OCI-LY1 (cell line): ENCODE measurements around the gene SCNN1B.

ENCODE experiments used
- H2AFZ ChIP-seq: fragments of 200-600 bp; sonication (generic), shearing (Covaris generic); 2 replicates; pipeline ENCODE4 v1.6.0; 2014; ENCODE audit warnings: antibody characterized with exemption, mild to moderate bottlenecking, low read length
- H3F3A ChIP-seq: fragments of 200-600 bp; sonication (generic), shearing (Covaris generic); 2 replicates; pipeline ENCODE4 v1.6.0; 2014; ENCODE audit warnings: mild to moderate bottlenecking, antibody characterized with exemption, low read length, moderate library complexity; ENCODE audit not compliant: insufficient read depth
- H3K27ac ChIP-seq: fragments of 200-600 bp; sonication (generic); 2 replicates; pipeline ENCODE4 v1.5.1; 2014; ENCODE audit warnings: low read length, mixed run types, mild to moderate bottlenecking, low read depth; ENCODE audit not compliant: poor library complexity, severe bottlenecking
- H3K27me3 ChIP-seq: fragments of 200-600 bp; sonication (generic); 2 replicates; pipeline ENCODE4 v1.6.0; 2014; ENCODE audit warnings: antibody characterized with exemption, mild to moderate bottlenecking, low read length, moderate library complexity; ENCODE audit not compliant: insufficient read depth
- H3K36me3 ChIP-seq: fragments of 200-600 bp; sonication (generic); 2 replicates; pipeline ENCODE4 v1.6.1; 2014; ENCODE audit warnings: mild to moderate bottlenecking, antibody characterized with exemption, low read length, moderate library complexity, mixed read lengths; ENCODE audit not compliant: insufficient read depth
- H3K4me1 ChIP-seq: fragments of 200-600 bp; sonication (generic); 2 replicates; pipeline ENCODE4 v1.5.1; 2014; ENCODE audit warnings: mild to moderate bottlenecking, low read length, moderate library complexity; ENCODE audit not compliant: insufficient read depth, severe bottlenecking
- H3K4me2 ChIP-seq: fragments of 200-600 bp; sonication (generic), shearing (Covaris generic); 2 replicates; pipeline ENCODE4 v1.6.1; 2014; ENCODE audit warnings: low read length
- H3K4me3 ChIP-seq: fragments of 200-600 bp; sonication (generic); 2 replicates; pipeline ENCODE4 v1.5.1; 2014; ENCODE audit warnings: low read length, low read depth, mild to moderate bottlenecking, mixed read lengths; ENCODE audit not compliant: poor library complexity, severe bottlenecking
- H3K79me2 ChIP-seq: fragments of 200-600 bp; shearing (Covaris generic); 2 replicates; pipeline ENCODE4 v1.6.1; 2016; ENCODE audit warnings: mixed run types, low read length, mixed read lengths; ENCODE audit not compliant: insufficient read depth
- H3K9ac ChIP-seq: fragments of 200-600 bp; sonication (generic), shearing (Covaris generic); 2 replicates; pipeline ENCODE4 v1.6.1; 2014; ENCODE audit warnings: mild to moderate bottlenecking, low read length, mixed read lengths
- H3K9me2 ChIP-seq: fragments of 200-600 bp; sonication (generic), shearing (Covaris generic); 2 replicates; pipeline ENCODE4 v1.6.1; 2014; ENCODE audit warnings: low read depth, mild to moderate bottlenecking, low read length, mixed read lengths
- H3K9me3 ChIP-seq: fragments of 200-600 bp; shearing (Covaris generic); 2 replicates; pipeline ENCODE4 v1.6.1; 2014; ENCODE audit warnings: low read length, mixed read lengths
- H4K20me1 ChIP-seq: fragments of 200-600 bp; sonication (generic), shearing (Covaris generic); 2 replicates; pipeline ENCODE4 v1.6.0; 2016; ENCODE audit warnings: mild to moderate bottlenecking, low read length; ENCODE audit not compliant: insufficient read depth
- CTCF ChIP-seq: fragments of 200-600 bp; sonication (generic), shearing (Covaris generic); IDR thresholded peaks from 2 replicates; pipeline ENCODE4 v1.5.1; 2017; ENCODE audit warnings: mild to moderate bottlenecking, antibody characterized with exemption, low read length, moderate library complexity, mixed read lengths
- EZH2 ChIP-seq: fragments of 200-600 bp; sonication (generic), shearing (Covaris generic); IDR thresholded peaks from 2 replicates; pipeline ENCODE4 v1.8.0; 2017; ENCODE audit warnings: borderline replicate concordance, mixed run types, mild to moderate bottlenecking, antibody characterized with exemption, low read length, moderate library complexity, mixed read lengths

The SCNN1B gene

GRCh38 chr16:23327836-23328235, 25.7 kb downstream of the SCNN1B start:
- Histone ChIP-seq H3K9me3 (no peaks in the 10 kb centered on the region), H3K27ac (no peak overlapping the region), H3K9me2 (no peaks in the 10 kb centered on the region), H3K27me3 (no peaks in the 10 kb centered on the region), H4K20me1 (no peaks in the 10 kb centered on the region), H3K9ac (no peak overlapping the region), H3K4me3 (no peak overlapping the region), H3K4me2 (no peak overlapping the region), H3K4me1 (peaks cover 11% of the 10 kb centered on the region), H3K36me3 (no peaks in the 10 kb centered on the region), H3K79me2 (no peaks in the 10 kb centered on the region), H3F3A (no peaks in the 10 kb centered on the region), H2AFZ (no peak overlapping the region)
- TF ChIP-seq CTCF (no peak), EZH2 (no peak)

GRCh38 chr16:23330161-23330560, 28.1 kb downstream of the SCNN1B start:
- H3K36me3 ChIP-seq: no peaks in the 10 kb centered on the region
- H3K27ac ChIP-seq: no peak overlapping the region
- H3K27me3 ChIP-seq: no peaks in the 10 kb centered on the region
- no peaks in the 10 kb centered on the region; the same call in 1 of the 2 replicates for H3F3A ChIP-seq
- H3K9ac ChIP-seq: no peak overlapping the region
- TF ChIP-seq EZH2 (no peak), CTCF (no peak)
- H3K4me2 ChIP-seq: no peak overlapping the region
- no peaks in the 10 kb centered on the region for H3K79me2 ChIP-seq
- H3K9me2 ChIP-seq: no peaks in the 10 kb centered on the region
- H3K4me3 ChIP-seq: no peak overlapping the region
- no peak overlapping the region for H2AFZ ChIP-seq
- peaks cover 15% of the 10 kb centered on the region for H3K4me1 ChIP-seq
- H3K9me3 ChIP-seq: no peaks in the 10 kb centered on the region
- H4K20me1 ChIP-seq: no peaks in the 10 kb centered on the region

- no peak for TF ChIP-seq CTCF
- TF ChIP-seq EZH2: no peak
- Histone ChIP-seq H4K20me1 (no peaks in the 10 kb centered on the region), H3K9me2 (no peaks in the 10 kb centered on the region)
These were observed 28.6 kb downstream of the SCNN1B start for GRCh38 chr16:23330583-23331249.

More at GRCh38 chr16:23330583-23331249, 28.6 kb downstream of the SCNN1B start:
- Histone ChIP-seq H3K4me2 (no peak overlapping the region), H2AFZ (no peak overlapping the region), H3F3A (no peaks in the 10 kb centered on the region; the same call in 1 of the 2 replicates), H3K27ac (no peak overlapping the region), H3K9me3 (no peaks in the 10 kb centered on the region), H3K4me3 (no peak overlapping the region), H3K27me3 (no peaks in the 10 kb centered on the region), H3K9ac (no peak overlapping the region), H3K79me2 (no peaks in the 10 kb centered on the region), H3K4me1 (peaks cover 20% of the 10 kb centered on the region), H3K36me3 (no peaks in the 10 kb centered on the region)
